HG02840 (cell line): ENCODE data around the gene CCR8.
"Not testable (repeated sequence)": the region's sequence is repeated elsewhere in the genome, so short reads cannot be mapped to it uniquely, and the experiment has no call there.

Experiments used
- ATAC-seq: cut with Tn5 transposase; IDR thresholded peaks from one replicate; pipeline ENCODE4 v1.9.1; 2021; ENCODE audit warnings: mild to moderate bottlenecking, moderate library complexity, moderate number of reproducible peaks; ENCODE audit not compliant: unreplicated experiment, low FRiP score

The CCR8 gene

GRCh38 chr3:39302178-39302577, 27.3 kb upstream of the CCR8 start:
- ATAC-seq = no peak

- ATAC-seq = no peak
Measured at GRCh38 chr3:39313289-39313688, 16.2 kb upstream of the CCR8 start.

GRCh38 chr3:39315420-39315819, 14.1 kb upstream of the CCR8 start:
- ATAC-seq = no peak

GRCh38 chr3:39317571-39318169, 11.8 kb upstream of the CCR8 start:
- ATAC-seq = no peak

- no peak for ATAC-seq
Measured at GRCh38 chr3:39318301-39318700, 11.2 kb upstream of the CCR8 start.

- ATAC-seq = no peak
Measured at GRCh38 chr3:39319249-39319648, 10.3 kb upstream of the CCR8 start.

- not testable (repeated sequence) for ATAC-seq
Measured at GRCh38 chr3:39321574-39321983, 7.9 kb upstream of the CCR8 start.

- ATAC-seq = not testable (repeated sequence)
Measured at GRCh38 chr3:39322209-39322715, 7.2 kb upstream of the CCR8 start.

GRCh38 chr3:39322936-39323335, 6.6 kb upstream of the CCR8 start:
- ATAC-seq = no peak

- no peak for ATAC-seq
Measured at GRCh38 chr3:39323494-39323893, 6.0 kb upstream of the CCR8 start.

- ATAC-seq = no peak
Measured at GRCh38 chr3:39325236-39325635, 4.3 kb upstream of the CCR8 start.

GRCh38 chr3:39327053-39327745, 2.3 kb upstream of the CCR8 start:
- ATAC-seq = no peak

GRCh38 chr3:39327746-39328349, 1.7 kb upstream of the CCR8 start:
- ATAC-seq = peak; percentile 59

- no peak for ATAC-seq
Measured at GRCh38 chr3:39330824-39331223, 1.3 kb downstream of the CCR8 start.

- no peak for ATAC-seq
Measured at GRCh38 chr3:39332525-39332924, 3.0 kb downstream of the CCR8 start.

GRCh38 chr3:39333607-39334006, 4.1 kb downstream of the CCR8 start:
- no peak for ATAC-seq

GRCh38 chr3:39334205-39334604, 4.7 kb downstream of the CCR8 start:
- ATAC-seq = no peak

- no peak for ATAC-seq
Measured at GRCh38 chr3:39338201-39338600, 8.7 kb downstream of the CCR8 start.

GRCh38 chr3:39339086-39339485, 9.6 kb downstream of the CCR8 start:
- no peak for ATAC-seq

- ATAC-seq = no peak
Measured at GRCh38 chr3:39343076-39343717, 13.7 kb downstream of the CCR8 start.

- ATAC-seq = no peak
Measured at GRCh38 chr3:39343760-39344159, 14.3 kb downstream of the CCR8 start.
